SK-N-MC (cell line): ENCODE results near the gene RRM2.

Source experiments
- EZH2 ChIP-seq: fragments of 200-600 bp; sonication (generic); IDR thresholded peaks from one replicate; pipeline ENCODE4 v1.6.1; 2017; ENCODE audit warnings: antibody characterized with exemption
- POLR2AphosphoS5 ChIP-seq: IDR thresholded peaks from 2 replicates; pipeline ENCODE4 v1.6.1; 2012; ENCODE audit warnings: mild to moderate bottlenecking, low read depth, low read length, borderline replicate concordance

DNA sequence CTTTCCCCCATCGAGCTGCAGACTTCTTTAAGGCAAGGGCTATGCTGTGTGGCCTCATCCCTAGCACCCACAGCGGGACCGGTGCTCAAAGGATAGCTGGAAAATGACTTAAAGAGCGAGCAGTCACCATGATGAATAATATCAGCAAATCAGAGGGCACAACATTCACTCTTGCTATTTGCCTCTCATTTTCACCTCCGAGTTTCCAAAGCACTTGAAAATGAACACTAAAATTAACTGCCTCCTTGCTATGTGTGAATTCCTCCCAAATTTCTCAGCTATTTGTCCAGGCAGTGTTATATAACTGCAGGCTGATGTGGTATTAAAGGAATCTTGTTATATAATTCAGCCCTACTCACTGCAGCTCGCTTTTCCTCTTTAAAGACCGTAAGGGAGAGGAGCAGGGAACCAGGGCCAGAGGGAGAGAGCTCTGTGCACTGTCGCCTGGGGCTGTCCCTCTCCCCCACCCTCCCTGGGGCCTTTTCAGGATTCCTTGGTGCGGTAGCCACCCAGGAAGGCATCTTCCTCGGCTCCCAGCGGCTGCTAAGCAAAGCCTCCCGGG lies 43.8 kb upstream of the RRM2 start:
- TF ChIP-seq EZH2 (no peak), POLR2AphosphoS5 (no peak)
